Activated CD4-positive, alpha-beta T cell treated with anti-CD3 and anti-CD28 coated beads for 4 hours (primary cell): ENCODE measurements around the gene TENM4.

Source experiments
- DNase-seq, 2 donors: peaks; one replicate each; pipeline ENCODE4 v3.0.0-alpha.2; 2020

TENM4 gene

GRCh38 chr11:78795621-78796261, 645.1 kb downstream of the TENM4 start:
- no peak for DNase-seq

DNA sequence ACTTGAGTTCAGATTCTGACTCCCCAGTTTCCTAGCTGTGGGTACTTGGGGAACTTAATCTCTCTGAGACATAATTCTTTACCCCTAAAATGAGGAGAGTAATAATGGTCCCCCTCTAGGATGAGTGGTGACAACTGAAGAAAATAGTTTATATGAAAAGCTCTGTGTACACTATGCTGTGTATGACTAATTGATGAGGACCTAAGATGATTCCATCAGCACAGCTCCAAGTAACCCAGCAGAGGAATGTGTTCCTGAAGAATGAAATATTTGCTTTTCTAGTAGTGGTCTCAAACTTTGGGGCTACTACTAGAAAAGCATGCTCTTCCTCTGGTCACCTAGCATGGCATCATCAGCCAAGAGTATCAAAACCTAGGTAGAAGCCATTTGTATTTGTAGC, 648.9 kb downstream of the TENM4 start:
- no peak for DNase-seq

GRCh38 chr11:78791254-78791653, 649.6 kb downstream of the TENM4 start:
- no peak for DNase-seq

DNA sequence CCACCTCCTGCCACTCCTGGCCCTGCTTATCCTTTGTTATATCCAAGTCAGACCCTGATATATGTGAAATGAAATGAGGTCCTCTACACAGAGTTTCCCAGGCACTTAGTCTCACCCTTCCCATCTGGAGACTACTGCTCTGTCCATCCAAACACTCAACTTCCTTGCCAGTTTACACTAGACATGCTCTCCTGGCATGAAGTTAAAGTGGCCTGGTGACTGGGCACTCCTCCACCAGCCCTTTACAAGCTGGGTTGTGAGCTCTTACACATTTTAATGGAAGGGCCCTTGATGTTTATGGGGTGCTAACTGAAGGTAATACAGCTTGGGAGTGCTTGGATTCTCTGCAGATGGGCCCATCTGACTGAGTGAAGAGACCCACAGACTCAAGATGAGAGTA, 650.0 kb downstream of the TENM4 start:
- DNase-seq: no peak

DNA sequence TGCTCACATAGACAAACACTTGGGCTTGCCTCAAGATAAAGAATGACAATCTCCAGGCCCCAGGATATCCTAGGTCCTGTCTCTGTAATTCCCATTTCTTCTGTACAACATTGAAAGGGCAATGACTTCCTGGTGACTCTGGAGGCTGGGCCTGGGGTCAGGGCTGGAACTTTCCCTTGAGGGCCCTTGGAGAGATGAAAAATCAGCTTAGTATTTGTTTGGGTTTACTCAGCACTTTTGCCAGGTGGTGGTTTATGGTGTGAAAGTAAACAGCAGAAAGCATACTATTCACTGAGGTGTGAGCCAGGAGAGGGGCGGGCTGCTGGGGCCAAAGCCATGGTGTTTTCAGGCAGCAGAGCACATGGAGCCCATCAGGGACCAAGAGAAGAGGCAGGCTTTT, 651.5 kb downstream of the TENM4 start:
- DNase-seq: no peak

GRCh38 chr11:78788533-78788932, 652.3 kb downstream of the TENM4 start:
- no peak for DNase-seq

GRCh38 chr11:78787696-78788095, 653.1 kb downstream of the TENM4 start:
- DNase-seq: no peak

GRCh38 chr11:78786746-78787145, 654.1 kb downstream of the TENM4 start:
- DNase-seq: no peak

GRCh38 chr11:78786086-78786485, 654.7 kb downstream of the TENM4 start:
- DNase-seq: no peak

GRCh38 chr11:78784321-78785061, 656.3 kb downstream of the TENM4 start:
- DNase-seq: no peak

GRCh38 chr11:78783846-78784245, 657.0 kb downstream of the TENM4 start:
- DNase-seq: no peak

GRCh38 chr11:78783301-78783700, 657.5 kb downstream of the TENM4 start:
- no peak for DNase-seq

DNA sequence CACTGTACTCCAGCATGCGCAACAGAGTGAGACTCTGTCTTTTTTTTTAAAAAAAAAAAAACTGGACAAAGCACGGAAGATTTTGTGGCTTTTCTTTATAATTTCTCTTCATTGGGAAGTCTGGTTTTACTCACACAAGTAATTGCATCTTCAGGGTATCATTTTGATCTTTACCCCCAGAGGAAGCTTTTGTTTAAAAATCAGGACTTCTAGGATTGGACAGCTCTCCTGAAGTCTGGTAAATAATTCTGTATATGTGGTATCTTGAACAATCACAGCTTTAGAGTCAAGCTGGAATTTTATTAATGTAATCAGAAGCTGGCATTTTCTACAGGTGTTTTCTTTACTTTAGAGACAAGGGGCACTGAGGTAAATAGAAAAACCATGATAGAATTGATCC, 658.1 kb downstream of the TENM4 start:
- no peak for DNase-seq

DNA sequence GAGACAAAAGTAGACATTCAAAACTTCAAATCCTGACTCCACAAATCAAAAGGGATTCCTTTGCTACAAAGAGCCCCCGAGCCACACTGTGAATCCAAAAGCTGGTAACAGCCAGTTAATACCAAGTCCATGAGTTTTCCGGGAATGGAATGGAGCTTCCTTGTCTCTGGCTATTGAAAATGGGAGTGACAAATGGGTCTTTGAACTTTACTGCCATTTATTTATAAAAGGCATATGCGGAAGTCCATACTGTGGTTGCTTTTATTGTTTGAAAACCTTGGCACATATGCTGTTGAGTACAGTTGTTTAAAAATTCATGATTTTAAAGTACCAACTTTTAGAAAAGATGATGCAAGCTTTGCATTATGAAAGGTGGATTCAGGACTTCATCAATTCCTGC, 659.9 kb downstream of the TENM4 start:
- no peak for DNase-seq

DNA sequence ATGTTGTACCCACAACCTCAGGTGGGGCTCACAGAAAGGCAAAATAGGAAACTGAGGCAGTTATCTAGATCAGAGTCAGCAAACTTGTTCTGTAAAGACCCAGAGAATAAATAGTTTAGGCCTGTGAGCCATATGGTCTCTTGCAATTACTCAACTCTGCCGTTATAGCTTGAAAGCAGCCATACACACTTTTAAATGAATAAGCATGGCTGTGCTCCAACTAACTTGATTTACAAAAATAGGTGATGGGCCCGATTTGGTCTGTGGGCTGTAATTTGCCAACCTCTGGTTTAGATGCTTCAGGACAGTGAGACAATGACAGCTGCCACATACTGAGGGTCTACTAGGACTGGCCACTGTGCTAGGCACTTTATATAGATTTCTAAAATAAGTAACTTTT, 667.3 kb downstream of the TENM4 start:
- DNase-seq: no peak

DNA sequence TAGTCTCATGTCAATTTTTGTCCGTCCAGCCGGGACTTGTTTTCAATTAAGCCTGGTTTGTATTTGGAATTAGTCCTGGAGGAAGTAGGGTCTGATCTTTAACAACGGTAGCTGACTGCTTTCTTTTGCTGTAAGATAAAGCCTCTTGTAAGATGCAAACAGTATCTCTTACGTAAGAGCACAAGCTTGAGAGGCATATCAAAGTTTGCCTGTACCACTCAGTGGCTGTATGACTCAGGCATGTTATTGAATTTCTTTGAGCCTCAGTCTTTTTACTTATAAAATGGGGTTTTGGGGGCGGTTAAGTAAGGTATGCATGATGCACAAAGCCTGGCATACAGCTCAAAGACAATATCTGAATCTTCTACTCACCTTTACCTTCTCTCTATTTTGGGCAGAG, 667.8 kb downstream of the TENM4 start:
- DNase-seq: no peak

GRCh38 chr11:78772186-78772585, 668.6 kb downstream of the TENM4 start:
- no peak for DNase-seq

GRCh38 chr11:78770931-78771330, 669.9 kb downstream of the TENM4 start:
- DNase-seq: no peak

- no peak for DNase-seq
Observed at GRCh38 chr11:78768971-78769370, 671.9 kb downstream of the TENM4 start.

- DNase-seq: no peak
Observed at GRCh38 chr11:78768345-78768744, 672.5 kb downstream of the TENM4 start.

DNA sequence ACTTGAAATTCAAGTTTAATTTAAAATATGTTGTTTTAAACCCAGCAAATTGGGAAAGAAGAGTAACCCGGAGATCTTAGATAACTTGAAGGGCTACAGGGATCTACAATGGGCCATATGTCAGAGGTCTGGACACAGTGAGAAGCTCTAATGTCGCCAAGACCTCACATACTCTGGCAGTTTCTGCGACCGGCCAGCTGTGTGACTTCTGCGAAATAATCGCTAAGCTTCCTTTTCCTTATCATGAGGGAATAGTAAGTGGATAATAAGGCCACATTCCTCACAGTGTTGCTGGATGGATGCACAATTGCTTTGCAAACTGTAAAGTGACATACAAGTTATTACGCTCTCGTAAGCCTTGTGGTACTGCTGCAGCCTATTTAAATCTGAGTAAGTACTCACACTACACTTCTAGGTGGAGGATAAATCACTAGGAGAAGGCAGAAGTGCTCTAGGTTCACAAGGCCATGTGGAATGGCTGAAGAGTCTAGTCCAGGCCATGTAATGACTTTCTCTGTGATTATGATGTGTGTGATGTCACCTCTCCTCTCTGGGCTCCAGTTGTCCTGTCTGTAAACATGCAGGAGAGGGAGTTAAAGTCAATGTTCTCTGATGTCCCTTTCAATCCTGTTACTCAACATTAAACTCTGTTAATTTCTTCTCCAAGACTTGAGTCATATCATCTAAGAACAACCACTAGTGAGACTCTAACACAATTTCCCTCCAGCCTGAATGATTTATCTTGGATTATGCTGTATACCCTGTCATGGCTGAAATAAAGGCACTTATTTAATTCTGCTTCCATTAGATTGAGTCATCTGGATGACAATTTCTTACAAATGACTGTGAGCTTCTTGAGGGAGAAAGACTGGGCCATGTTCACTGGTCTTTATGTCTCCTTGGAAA, 673.5 kb downstream of the TENM4 start:
- no peak for DNase-seq

GRCh38 chr11:78764946-78765345, 675.9 kb downstream of the TENM4 start:
- DNase-seq: no peak

GRCh38 chr11:78763664-78764063, 677.2 kb downstream of the TENM4 start:
- DNase-seq: no peak

DNA sequence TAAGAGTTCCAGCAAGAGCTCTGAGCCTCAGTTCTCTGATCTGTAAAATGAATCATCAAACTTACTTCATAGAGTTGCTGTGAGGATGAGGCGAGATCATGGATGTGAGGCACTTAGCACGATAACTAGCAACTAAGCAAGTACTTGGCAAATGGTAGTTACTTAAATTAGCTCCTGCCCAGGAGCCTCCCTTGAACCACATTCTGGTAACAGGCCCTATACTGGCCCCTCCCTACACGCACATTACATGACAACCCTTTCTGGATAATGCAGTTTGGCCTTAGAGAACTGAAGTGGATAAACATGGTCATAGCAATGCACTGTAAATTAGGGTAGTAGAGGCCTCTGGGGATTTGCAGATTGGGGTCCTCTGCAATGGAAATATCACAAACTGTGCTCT, 678.7 kb downstream of the TENM4 start:
- no peak for DNase-seq
